Measurements from ENCODE around the gene SPACA1. TPM values are rescaled to one million over a fixed set of nuclear protein-coding genes. Genes with fewer than 3 reads are reported as not detected.
A peak's percentile ranks its signal among the peaks of the same experiment; 100 is the strongest.
"Not testable (repeated sequence)": the region's sequence is repeated elsewhere in the genome, so short reads cannot be mapped to it uniquely, and the experiment has no call there.

Gene SPACA1, protein sequence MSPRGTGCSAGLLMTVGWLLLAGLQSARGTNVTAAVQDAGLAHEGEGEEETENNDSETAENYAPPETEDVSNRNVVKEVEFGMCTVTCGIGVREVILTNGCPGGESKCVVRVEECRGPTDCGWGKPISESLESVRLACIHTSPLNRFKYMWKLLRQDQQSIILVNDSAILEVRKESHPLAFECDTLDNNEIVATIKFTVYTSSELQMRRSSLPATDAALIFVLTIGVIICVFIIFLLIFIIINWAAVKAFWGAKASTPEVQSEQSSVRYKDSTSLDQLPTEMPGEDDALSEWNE
- not detected in 2 replicates for total RNA-seq (2014; rRNA removed; shearing (Covaris generic))

DNA sequence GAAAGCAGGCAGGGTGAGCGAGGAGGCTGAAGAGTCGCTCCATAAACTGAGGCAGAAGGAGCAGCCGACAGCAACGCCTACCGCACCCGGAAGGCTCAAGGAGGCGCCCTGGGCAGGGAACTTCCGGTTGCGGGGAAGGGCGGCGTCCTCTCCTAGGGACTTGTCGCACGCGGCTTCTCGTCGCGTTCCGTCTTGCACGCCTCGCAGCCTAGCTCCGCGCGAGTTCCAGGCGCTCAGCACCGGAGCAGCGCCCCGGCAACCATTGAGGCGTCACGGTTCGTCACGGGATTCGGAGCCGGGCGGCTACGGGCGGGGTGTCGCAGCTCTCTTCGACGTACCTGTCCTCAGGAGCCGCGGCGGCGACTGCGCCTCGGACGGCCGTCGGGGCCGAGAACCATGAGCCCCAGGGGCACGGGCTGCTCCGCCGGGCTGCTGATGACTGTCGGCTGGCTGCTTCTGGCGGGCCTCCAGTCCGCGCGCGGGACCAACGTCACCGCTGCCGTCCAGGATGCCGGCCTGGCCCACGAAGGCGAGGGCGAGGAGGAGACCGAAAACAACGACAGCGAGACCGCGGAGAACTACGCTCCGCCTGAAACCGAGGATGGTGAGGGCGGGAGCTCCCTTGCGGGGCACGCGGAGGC is at the start of gene SPACA1:
Gene SPACA1 (plus strand): TSS at position 332 of the 641 bp plus-strand sequence. CDS start 65 bp downstream, at position 397.
- DNase-seq (ENCODE audit: low spot score) = no peak

GRCh38 chr6:88000713-88001112 is 46.9 kb upstream of the SPACA1 start:
- no peak for DNase-seq (ENCODE audit: low spot score)

GRCh38 chr6:88001279-88001678 is 46.4 kb upstream of the SPACA1 start:
- DNase-seq (ENCODE audit: low spot score) = not testable (repeated sequence)

- no peak for DNase-seq (ENCODE audit: low spot score)
These were observed 42.9 kb upstream of the SPACA1 start for GRCh38 chr6:88004707-88005106.

DNA sequence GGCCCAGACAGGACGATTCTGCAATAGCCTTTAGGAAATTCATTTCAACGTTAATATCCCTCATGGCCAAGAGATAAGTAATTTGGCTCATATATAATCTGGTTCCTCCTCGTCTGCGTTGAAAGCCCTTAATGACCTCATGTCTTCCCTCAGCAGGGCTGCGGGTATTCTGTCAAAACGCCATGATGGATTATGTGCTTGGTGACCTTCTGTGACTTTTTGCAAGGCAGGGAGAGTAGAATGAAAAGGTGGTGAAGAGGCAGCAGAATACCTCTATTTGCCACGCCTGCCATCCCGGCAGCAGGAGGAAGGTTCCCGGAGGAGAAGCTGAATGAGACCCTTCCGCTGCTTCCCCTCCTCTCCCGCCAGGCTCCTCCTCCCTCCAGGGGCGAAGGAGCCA is 41.1 kb upstream of the SPACA1 start:
- no peak for DNase-seq (ENCODE audit: low spot score)

GRCh38 chr6:88008411-88008810 is 39.2 kb upstream of the SPACA1 start:
- no peak for DNase-seq (ENCODE audit: low spot score)

- peak; percentile 44 for DNase-seq (ENCODE audit: low spot score)
These were observed 38.8 kb upstream of the SPACA1 start for GRCh38 chr6:88008831-88009231.

DNA sequence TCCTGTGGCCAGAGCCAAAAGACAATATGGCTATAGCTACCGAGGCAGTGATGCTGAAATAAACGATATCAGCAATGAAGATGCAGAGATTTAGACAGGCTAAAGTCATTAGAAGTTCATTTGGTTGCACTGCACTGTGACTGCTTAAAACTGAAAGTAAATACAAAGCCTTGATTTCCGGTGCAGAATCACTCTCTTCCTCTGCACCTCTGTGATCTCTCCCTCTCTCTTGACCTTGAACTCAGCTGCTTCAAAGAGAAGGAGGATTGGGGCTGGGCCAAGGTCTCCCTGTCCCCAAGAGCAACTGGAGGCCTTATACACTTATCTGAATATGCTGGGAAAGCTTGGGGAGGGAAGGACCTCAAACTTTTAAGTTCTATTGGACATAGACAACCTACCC is 34.6 kb upstream of the SPACA1 start:
- no peak for DNase-seq (ENCODE audit: low spot score)

DNA sequence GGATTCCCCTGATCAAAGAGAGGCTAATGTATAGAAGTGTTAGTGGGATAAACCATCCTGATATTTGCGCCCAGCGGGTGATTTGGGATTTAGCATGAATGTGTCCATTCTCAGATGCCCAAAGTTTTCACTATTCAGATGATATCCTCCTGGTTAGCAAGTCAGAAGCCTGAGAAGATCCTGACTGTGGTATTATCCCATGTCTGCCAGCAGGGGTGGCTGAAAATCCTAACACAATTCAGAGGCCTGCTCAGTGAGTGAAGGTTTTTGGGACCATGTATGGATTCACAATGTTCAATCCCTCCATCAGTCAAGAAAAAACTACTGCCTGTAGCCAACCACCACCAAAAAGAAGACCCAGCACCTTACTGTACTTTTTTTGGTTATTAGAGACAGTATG is 34.1 kb upstream of the SPACA1 start:
- no peak for DNase-seq (ENCODE audit: low spot score)

DNA sequence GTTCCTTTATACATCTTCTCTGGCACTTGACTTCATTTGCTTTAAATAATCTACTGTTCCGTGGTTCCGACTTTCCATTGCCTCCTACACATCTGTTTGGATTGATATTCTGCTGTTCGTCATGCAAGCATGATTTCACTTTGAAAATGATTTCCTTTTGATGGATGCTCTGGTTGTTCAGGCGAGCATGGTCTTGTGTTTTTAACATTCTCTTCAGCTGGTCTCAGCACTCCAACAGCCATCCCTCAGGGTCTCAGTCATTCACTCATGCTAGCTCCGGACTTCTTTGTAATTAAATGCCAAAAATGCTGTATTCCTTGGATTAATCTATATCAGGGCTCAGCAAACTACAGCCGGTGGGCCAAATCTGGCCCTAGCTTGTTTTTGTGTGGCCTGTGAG is 27.2 kb upstream of the SPACA1 start:
- no peak for DNase-seq (ENCODE audit: low spot score)

GRCh38 chr6:88024696-88025095 is 22.9 kb upstream of the SPACA1 start:
- DNase-seq (ENCODE audit: low spot score) = no peak

- DNase-seq (ENCODE audit: low spot score) = no peak
These were observed 16.1 kb upstream of the SPACA1 start for GRCh38 chr6:88031550-88031949.

DNA sequence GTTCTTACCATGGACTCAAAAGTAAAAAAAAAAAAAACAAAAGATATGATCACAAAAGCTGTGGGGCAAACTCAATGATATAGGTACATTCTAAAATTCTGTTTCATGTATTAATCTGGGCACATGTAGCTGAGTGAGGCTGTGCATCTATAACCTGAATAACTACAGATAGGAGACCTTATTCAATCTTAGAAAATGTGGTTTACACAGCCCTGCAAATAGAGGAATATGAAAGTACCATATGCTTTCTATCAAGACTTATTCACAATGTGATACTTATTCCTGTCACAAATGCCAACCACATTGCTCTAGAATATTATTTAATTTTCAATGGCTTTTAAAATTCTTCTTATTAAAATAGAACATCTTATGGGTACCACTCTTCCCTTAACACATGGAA is 3.1 kb upstream of the SPACA1 start:
- DNase-seq (ENCODE audit: low spot score) = no peak

DNA sequence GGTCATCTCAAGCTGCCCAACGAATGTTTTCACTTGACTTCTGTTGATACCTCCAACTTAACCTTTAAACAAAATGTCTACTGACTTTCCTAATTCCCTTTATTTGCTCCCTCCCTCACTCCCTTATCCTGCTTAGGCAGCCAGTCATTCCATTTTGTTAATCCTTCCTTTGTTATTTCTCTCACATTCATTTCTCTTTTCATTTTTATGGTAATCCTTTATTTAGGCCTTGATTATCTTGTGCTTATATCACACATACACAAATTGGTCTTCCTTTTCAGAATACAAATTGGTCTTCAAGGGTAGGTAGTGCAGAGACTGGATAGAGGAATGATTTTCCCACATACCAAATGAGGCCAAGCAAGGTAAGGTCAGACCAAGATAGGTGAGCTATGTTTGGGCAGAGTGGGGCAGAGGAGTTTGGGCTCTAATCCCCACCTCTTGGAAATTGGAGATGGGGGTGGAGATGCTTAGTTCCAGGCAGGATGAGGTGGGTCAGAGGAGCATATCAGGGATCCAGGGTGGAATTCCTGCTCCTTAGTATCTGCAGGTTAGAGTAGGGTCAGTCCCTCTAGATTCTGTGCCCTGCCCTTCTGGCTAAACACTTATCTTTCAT is 2.0 kb upstream of the SPACA1 start:
- no peak for DNase-seq (ENCODE audit: low spot score)

DNA sequence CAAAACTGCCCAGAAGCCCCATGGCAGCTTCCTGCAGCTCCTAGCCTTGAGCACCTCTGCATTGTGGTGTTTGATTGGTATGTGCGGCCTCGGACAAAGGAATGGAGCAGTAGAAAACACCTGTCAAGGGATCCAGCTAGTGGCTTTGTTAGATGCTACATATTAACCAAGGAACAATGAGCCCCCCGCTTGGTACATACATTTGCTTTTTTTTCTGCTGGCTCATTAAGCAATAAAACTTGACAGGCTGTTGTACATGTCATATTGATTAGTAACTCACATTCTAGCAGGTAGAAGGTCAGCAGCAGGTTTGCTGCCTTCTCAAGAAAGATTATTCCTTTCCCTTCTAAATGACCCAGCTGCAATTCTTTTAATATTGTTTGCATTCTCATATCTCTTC is 937 bp downstream of the SPACA1 start:
- no peak for DNase-seq (ENCODE audit: low spot score)

- no peak for DNase-seq (ENCODE audit: low spot score)
These were observed 2.6 kb downstream of the SPACA1 start for GRCh38 chr6:88050140-88050818.

- no peak for DNase-seq (ENCODE audit: low spot score)
These were observed 11.6 kb downstream of the SPACA1 start for GRCh38 chr6:88059191-88059590.

GRCh38 chr6:88062376-88062775 is 14.7 kb downstream of the SPACA1 start:
- DNase-seq (ENCODE audit: low spot score) = no peak

DNA sequence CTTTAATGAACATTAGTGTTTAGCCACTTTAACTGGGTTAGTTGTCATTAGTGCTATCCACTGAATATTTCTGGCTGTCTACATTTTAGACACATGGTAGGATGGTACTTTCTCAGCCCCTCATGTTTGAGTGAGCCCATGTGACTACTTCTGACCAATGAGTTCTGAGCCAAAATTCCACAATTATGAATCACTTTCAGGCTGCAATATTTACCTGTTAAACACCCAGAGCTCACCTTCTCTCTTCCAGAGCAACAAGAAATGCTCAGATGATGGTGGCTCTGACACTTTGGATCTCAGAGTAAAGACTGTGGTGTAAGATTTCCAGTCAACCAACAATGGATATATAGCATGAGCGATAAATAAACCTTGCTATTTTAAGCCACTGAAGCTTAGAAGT is 24.8 kb downstream of the SPACA1 start:
- no peak for DNase-seq (ENCODE audit: low spot score)

DNA sequence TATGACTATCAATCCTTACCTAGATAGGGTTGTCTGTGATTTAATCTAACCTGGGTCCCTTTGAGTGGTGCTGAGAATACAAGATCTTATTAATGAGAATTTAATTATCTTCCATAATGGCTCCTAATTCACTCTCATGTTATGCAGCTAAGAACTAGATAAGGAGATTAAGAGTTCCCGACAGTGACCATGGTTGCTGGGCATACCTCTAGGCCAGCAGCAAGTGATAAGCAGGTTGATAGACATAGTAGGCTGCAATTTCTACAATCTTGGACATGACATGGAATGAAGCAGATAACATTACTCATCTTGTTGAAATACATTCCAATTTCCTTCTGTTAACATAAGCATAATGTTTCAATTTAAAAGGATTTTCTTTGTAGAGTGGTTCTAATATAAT is 27.1 kb downstream of the SPACA1 start:
- no peak for DNase-seq (ENCODE audit: low spot score)

DNA sequence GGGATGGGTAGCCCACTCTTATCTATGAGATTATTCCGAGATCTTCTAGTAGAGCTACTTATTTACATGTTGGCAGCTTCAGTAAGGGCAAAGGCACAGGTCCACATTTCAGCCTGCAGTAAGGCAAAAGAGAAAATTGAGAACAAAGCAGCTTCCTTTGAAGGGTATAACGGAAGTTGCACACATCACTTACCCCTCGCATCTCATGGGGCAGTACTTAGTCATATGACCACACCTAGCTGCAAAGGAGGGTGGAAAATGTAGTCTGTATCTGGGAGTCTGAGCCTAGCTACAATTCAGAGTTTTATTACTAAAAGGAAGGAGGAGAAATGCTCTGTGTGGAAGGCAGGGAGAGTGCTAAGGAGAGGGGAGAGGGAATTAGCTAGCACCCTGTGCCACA is 29.7 kb downstream of the SPACA1 start:
- DNase-seq (ENCODE audit: low spot score) = no peak

- no peak for DNase-seq (ENCODE audit: low spot score)
These were observed 39.2 kb downstream of the SPACA1 start for GRCh38 chr6:88086792-88087191.

All from HT-29 (cell line).